AG04450 (cell line): Measurements from ENCODE around the gene BOK. TPM values are rescaled to one million over a fixed set of nuclear protein-coding genes. Genes with fewer than 3 reads are reported as not detected.

Experiments
- CTCF ChIA-PET: fragments of 300-600, 350-600 bp; formaldehyde crosslinking; extraction: SDS; loops from one replicate; lab custom pipeline; 2022; ENCODE audit warnings: antibody characterized with exemption, inconsistent platforms; lab: Charles Lee
- POLR2A ChIA-PET: fragments of 350-600 bp; formaldehyde crosslinking; extraction: SDS; loops from one replicate; lab custom pipeline; 2021; ENCODE audit warnings: antibody characterized with exemption, inconsistent platforms; lab: Yijun Ruan, JAX
- DNase-seq: peaks from one replicate; pipeline ENCODE4 v3.0.0-alpha.2; 2011; ENCODE audit warnings: low read depth, low spot score
- H3K27ac ChIP-seq: one replicate; pipeline ENCODE4 v1.5.1; 2012; ENCODE audit warnings: low read depth, low read length, control low read depth
- H3K27me3 ChIP-seq: one replicate; pipeline ENCODE4 v1.6.0; 2012; ENCODE audit warnings: low read length; ENCODE audit not compliant: control insufficient read depth, insufficient read depth
- H3K4me3 ChIP-seq: 2 replicates; pipeline ENCODE4 v1.5.1; 2011; ENCODE audit warnings: mild to moderate bottlenecking, low read depth, low read length, control low read depth
- H3K9me3 ChIP-seq: 2 replicates; pipeline ENCODE4 v1.5.1; 2012; ENCODE audit warnings: low read length; ENCODE audit not compliant: control insufficient read depth, insufficient read depth
- polyA plus RNA-seq: library from polyadenylated mRNA; depleted of rRNA; stranded (reverse); fragments of >200 nt; gene quantifications from 2 replicates; pipeline ENCODE4 v1.2.3, GENCODE V29; 2011
- TF ChIP-seq, protein P1 (sequence below): IDR thresholded peaks from 2 replicates; pipeline ENCODE4 v1.5.1; 2011; ENCODE audit warnings: low read depth, low read length, control low read depth, inconsistent platforms

BOK gene
- polyA plus RNA-seq, 1 experiment = 18.6 TPM

DNA sequence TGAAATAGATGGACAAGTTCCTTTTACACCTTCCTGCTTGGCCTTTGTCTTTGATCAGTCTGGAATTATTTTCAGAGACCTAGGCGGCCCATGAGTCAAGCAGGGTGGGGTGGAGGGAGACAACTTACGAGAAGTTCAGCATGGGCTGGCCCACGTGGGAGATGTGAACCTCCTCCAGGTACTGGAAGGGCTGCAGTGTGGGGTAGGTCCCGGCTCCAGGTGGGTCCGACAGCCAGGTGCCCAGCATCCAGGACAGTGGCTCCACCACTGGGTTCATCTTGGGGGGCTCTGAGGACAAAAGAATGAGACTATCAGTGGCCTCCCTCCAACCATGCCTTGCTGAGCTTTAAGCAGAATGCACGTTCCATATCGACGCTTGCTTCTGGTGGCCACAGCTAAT is 47.6 kb downstream of the BOK start:
- no peak for DNase-seq
- Histone ChIP-seq H3K27ac (no peak overlapping the region), H3K27me3 (no peaks in the 10 kb centered on the region), H3K9me3 (no peaks in the 10 kb centered on the region; the same call in 1 of the 2 replicates), H3K4me3 (no peak overlapping the region)
- TF ChIP-seq, protein P1, sequence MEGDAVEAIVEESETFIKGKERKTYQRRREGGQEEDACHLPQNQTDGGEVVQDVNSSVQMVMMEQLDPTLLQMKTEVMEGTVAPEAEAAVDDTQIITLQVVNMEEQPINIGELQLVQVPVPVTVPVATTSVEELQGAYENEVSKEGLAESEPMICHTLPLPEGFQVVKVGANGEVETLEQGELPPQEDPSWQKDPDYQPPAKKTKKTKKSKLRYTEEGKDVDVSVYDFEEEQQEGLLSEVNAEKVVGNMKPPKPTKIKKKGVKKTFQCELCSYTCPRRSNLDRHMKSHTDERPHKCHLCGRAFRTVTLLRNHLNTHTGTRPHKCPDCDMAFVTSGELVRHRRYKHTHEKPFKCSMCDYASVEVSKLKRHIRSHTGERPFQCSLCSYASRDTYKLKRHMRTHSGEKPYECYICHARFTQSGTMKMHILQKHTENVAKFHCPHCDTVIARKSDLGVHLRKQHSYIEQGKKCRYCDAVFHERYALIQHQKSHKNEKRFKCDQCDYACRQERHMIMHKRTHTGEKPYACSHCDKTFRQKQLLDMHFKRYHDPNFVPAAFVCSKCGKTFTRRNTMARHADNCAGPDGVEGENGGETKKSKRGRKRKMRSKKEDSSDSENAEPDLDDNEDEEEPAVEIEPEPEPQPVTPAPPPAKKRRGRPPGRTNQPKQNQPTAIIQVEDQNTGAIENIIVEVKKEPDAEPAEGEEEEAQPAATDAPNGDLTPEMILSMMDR = no peak
- CTCF ChIA-PET = interaction anchor here (0.7 kb wide), 1 partner anchor 300 kb away, joined by 3 read pairs; no protein-coding TSS in a partner anchor
- POLR2A ChIA-PET = no interaction called here

DNA sequence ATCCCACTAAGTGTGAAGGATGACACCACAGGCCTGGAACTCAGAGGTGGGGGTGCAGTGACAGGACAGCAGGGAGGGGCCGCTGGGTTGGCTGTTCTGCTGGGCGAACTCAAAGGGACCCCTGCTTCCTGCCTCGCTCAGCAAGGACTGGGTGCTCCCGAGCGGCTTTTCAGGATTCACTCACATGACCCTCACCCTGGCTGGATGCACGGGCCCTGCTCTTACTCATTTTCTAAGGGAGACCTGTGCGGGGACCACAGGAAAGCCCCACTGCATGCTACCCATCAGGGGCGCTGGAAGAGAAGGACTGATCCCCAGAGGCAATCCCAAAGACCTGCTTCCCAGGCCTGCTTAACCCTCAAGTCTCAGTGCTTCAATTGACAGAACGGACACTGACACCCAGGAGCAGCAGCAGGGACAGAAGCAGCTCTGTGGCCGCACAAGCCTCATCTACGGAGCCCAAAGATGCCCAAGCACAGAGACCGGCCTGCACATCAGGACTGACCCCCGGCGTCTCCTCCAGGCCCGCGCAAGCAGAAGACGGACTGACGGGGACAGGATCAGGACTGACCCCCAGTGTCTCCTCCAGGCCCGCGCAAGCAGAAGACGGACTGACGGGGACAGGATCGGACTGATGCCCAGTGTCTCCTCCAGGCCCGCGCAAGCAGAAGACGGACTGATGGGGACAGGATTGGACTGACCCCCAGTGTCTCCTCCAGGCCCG is 48.8 kb downstream of the BOK start:
- no peaks in the 10 kb centered on the region; the same call in 1 of the 2 replicates for H3K9me3 ChIP-seq
- CTCF ChIA-PET = no interaction called here
- no peak overlapping the region for H3K27ac ChIP-seq
- DNase-seq = no peak
- H3K27me3 ChIP-seq = no peaks in the 10 kb centered on the region
- H3K4me3 ChIP-seq = no peak overlapping the region
- TF ChIP-seq, protein P1 = no peak
- POLR2A ChIA-PET = no interaction called here

DNA sequence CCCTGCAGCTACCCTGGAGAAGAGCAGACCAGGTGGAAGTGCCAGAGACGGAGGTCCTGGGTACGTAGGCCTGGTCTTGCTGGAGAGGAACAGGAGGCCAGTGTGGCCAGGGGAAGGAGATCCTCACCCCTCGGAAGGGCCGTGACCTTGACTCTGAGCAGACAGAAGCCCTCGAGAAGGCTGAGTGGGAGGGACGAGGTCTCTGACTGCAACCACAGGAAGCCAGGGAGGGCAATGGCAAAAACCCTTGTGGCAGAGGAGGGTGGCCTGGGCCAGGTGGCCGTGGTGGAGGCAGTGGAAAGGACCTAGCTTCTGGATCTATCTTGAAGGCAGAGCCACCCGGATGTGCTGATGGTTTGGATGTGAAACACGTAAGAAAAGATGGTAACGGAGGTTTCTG is 50.3 kb downstream of the BOK start:
- ChIA-PET POLR2A (no interaction called here), CTCF (interaction anchor here (0.6 kb wide), 1 partner anchor 23 kb away, joined by 3 read pairs; no protein-coding TSS in a partner anchor)
- DNase-seq = no peak
- Histone ChIP-seq H3K27ac (no peak overlapping the region), H3K27me3 (no peaks in the 10 kb centered on the region), H3K4me3 (no peak overlapping the region), H3K9me3 (no peaks in the 10 kb centered on the region; the same call in 1 of the 2 replicates)
- TF ChIP-seq, protein P1 = no peak

DNA sequence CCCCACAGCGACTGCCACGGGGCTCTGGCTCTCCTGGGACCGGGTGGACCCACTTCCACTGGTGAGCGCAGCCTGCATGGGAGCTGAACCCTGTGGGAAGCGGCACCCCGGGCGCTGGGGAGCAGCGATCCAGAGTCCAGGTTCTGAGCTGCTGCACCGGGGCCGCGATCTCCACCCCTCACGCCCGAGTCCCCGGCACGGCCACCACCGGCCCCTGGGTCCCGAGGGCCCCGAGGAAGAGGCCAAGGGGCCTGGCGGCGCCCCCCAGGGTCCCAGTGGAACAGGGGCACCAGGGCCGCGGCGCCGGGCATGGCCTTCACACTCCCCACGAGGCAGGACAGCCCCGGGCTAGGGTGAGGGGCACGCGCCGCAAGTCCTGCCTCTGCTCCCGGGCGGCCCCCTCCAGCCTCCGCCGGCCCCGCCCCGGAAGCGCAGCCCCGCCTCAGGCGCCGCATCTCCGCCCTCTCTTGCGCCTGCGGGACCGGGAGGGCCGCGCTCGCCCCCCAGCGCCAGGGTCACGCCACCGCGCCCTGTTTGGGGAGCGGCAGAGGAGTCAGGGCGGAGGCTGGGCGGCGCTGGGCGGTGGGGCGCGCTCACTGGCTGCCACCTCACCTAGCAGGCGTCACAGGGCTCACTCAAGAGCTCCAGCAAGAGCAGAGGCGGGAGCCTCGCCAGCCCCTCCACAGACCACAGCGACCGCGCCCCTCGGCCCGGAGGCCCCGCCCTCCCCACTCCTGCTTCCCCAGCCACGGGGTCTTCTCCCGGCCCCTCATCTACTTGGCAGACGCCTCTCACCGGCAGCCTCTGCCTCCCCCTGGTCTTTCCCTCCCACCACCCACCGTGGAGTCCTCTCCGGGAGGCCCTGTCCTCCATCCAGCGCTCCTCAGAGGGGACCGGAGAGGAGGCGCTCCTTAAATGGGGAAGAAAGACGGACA is 51.6 kb downstream of the BOK start:
- Histone ChIP-seq H3K27me3 (no peaks in the 10 kb centered on the region), H3K4me3 (peak overlapping the region; percentile 55), H3K9me3 (no peaks in the 10 kb centered on the region; the same call in 1 of the 2 replicates), H3K27ac (peak overlapping the region; percentile 57)
- TF ChIP-seq, protein P1 = peak; percentile 47
- POLR2A ChIA-PET = no interaction called here
- CTCF ChIA-PET = interaction anchor here (0.7 to 1.2 kb wide), 3 partner anchors 11 to 103 kb away, joined by 3 read pairs; no protein-coding TSS in a partner anchor
- peak; percentile 32 for DNase-seq
